SK-N-SH (cell line): ENCODE measurements around the gene RAMACL. TPM values are rescaled to one million over a fixed set of nuclear protein-coding genes. Genes with fewer than 3 reads are reported as not detected.

ENCODE experiments used
- CTCF ChIA-PET: fragments of 300-600, 350-600 bp; formaldehyde crosslinking; extraction: SDS; loops from one replicate; lab custom pipeline; 2021; lab: Yijun Ruan, JAX
- POLR2A ChIA-PET: fragments of 350-600 bp; sonication (Branson Sonifier 250); formaldehyde crosslinking; extraction: SDS; loops from one replicate; lab custom pipeline; 2020; ENCODE audit warnings: antibody characterized with exemption, inconsistent platforms; lab: Yijun Ruan, JAX
- DNase-seq: peaks from one replicate; pipeline ENCODE4 v3.0.0; 2012
- H2AFZ ChIP-seq: fragments of 200-600 bp; sonication (generic); 2 replicates; pipeline ENCODE4 v1.8.1; 2016; ENCODE audit warnings: antibody characterized with exemption, mild to moderate bottlenecking, low read depth
- H3F3A ChIP-seq: fragments of 200-600 bp; sonication (generic); replicated peaks from 2 replicates; pipeline ENCODE3; 2016; ENCODE audit warnings: antibody characterized with exemption, mild to moderate bottlenecking; ENCODE audit not compliant: insufficient read depth
- H3K27ac ChIP-seq, 2 experiments: fragments of 200-500 bp in 1 of 2; fragments of 200-600 bp in 1 of 2; sonication (Bioruptor generic) in 1 of 2; sonication (generic), shearing (Covaris generic) in 1 of 2; 2 replicates each; pipeline versions ENCODE4 v1.5.1 to v1.6.1; 2014 to 2016; ENCODE audit warnings: low read depth in 2 of 2, inconsistent platforms in 1 of 2, low read length in 1 of 2, mild to moderate bottlenecking in 1 of 2, mixed read lengths in 1 of 2
- H3K27me3 ChIP-seq: fragments of 200-600 bp; sonication (generic), shearing (Covaris generic); 2 replicates; pipeline ENCODE4 v1.6.1; 2016; ENCODE audit warnings: mixed run types; ENCODE audit not compliant: insufficient read depth
- H3K36me3 ChIP-seq, 2 experiments: fragments of 200-500 bp in 1 of 2; fragments of 200-600 bp in 1 of 2; sonication (Bioruptor generic) in 1 of 2; sonication (generic) in 1 of 2; replicated peaks in 1 of 2; 2 replicates each; pipeline versions ENCODE3 to v1.5.1; 2014 to 2016; ENCODE audit warnings: low read length in 1 of 2, mild to moderate bottlenecking in 1 of 2; ENCODE audit not compliant: insufficient read depth in 2 of 2, control insufficient read depth in 1 of 2
- H3K4me1 ChIP-seq, 2 experiments: fragments of 200-500 bp in 1 of 2; fragments of 200-600 bp in 1 of 2; sonication (Bioruptor generic) in 1 of 2; sonication (generic), shearing (Covaris generic) in 1 of 2; 2 replicates each; pipeline versions ENCODE4 v1.5.1 to v1.6.1; 2014 to 2016; ENCODE audit warnings: low read depth in 1 of 2, low read length in 1 of 2, mixed run types in 1 of 2; ENCODE audit not compliant: insufficient read depth in 2 of 2, control insufficient read depth in 1 of 2
- H3K4me2 ChIP-seq: fragments of 200-600 bp; sonication (generic), shearing (Covaris generic); 2 replicates; pipeline ENCODE4 v1.6.1; 2017; ENCODE audit warnings: mixed run types
- H3K4me3 ChIP-seq, 2 experiments: fragments of 200-500 bp in 1 of 2; fragments of 200-600 bp in 1 of 2; sonication (Bioruptor generic) in 1 of 2; sonication (generic), shearing (Covaris generic) in 1 of 2; 2 replicates each; pipeline versions ENCODE4 v1.5.1 to v1.8.1; 2014 to 2016; ENCODE audit warnings: low read depth in 2 of 2, inconsistent platforms in 1 of 2, low read length in 1 of 2, mild to moderate bottlenecking in 1 of 2, mixed read lengths in 1 of 2, moderate library complexity in 1 of 2
- H3K79me2 ChIP-seq: fragments of 200-600 bp; sonication (generic); 2 replicates; pipeline ENCODE4 v1.8.1; 2017; ENCODE audit warnings: mild to moderate bottlenecking; ENCODE audit not compliant: insufficient read depth
- H3K9ac ChIP-seq: fragments of 200-600 bp; sonication (generic); 2 replicates; pipeline ENCODE4 v1.6.1; 2017; ENCODE audit warnings: mixed run types
- H3K9me2 ChIP-seq: fragments of 200-600 bp; sonication (generic); 2 replicates; pipeline ENCODE4 v1.6.1; 2017; ENCODE audit warnings: mixed run types
- H3K9me3 ChIP-seq: fragments of 200-600 bp; sonication (generic); 2 replicates; pipeline ENCODE4 v1.6.1; 2017; ENCODE audit warnings: mixed run types, mild to moderate bottlenecking, moderate library complexity
- H4K20me1 ChIP-seq: fragments of 200-600 bp; sonication (generic); 2 replicates; pipeline ENCODE4 v1.6.1; 2017; ENCODE audit warnings: mild to moderate bottlenecking, mixed run types; ENCODE audit not compliant: insufficient read depth
- CHD2 ChIP-seq: fragments of 150-350 bp; IDR thresholded peaks from 2 replicates; pipeline ENCODE4 v1.6.1; 2018; ENCODE audit warnings: low read length; ENCODE audit not compliant: partially characterized antibody
- ELF1 ChIP-seq: IDR thresholded peaks from 2 replicates; pipeline ENCODE4 v1.4.0; 2012
- EZH2phosphoT487 ChIP-seq: fragments of 200-600 bp; sonication (generic); IDR thresholded peaks from 2 replicates; pipeline ENCODE4 v1.6.1; 2017; ENCODE audit warnings: low read depth, mixed run types, mild to moderate bottlenecking, antibody characterized with exemption, moderate library complexity, borderline replicate concordance
- GATA2 ChIP-seq: sonication (generic); formaldehyde crosslinking; IDR thresholded peaks from 2 replicates; pipeline ENCODE4 v1.5.0; 2020; ENCODE audit warnings: mild to moderate bottlenecking, missing genetic modification reagents
- JUND ChIP-seq: IDR thresholded peaks from 2 replicates; pipeline ENCODE4 v1.4.0; 2012
- MAX ChIP-seq: IDR thresholded peaks from 2 replicates; pipeline ENCODE4 v1.4.0; 2012; ENCODE audit warnings: low read depth
- MEF2A ChIP-seq: IDR thresholded peaks from 2 replicates; pipeline ENCODE4 v1.4.0; 2012; ENCODE audit warnings: low read depth, borderline replicate concordance
- MXI1 ChIP-seq: IDR thresholded peaks from 2 replicates; pipeline ENCODE4 v1.6.1; 2012; ENCODE audit warnings: mild to moderate bottlenecking, low read depth, low read length, improper control_type of control experiment
- NRF1 ChIP-seq: IDR thresholded peaks from 2 replicates; pipeline ENCODE4 v1.6.1; 2012; ENCODE audit warnings: low read depth, mild to moderate bottlenecking, low read length
- POLR2AphosphoS5 ChIP-seq: IDR thresholded peaks from 2 replicates; pipeline ENCODE4 v1.6.1; 2012; ENCODE audit warnings: low read depth, low read length
- RAD21 ChIP-seq: IDR thresholded peaks from 2 replicates; pipeline ENCODE4 v1.6.1; 2012; ENCODE audit warnings: mild to moderate bottlenecking, low read length
- RCOR1 ChIP-seq: fragments of 150-350 bp; IDR thresholded peaks from 2 replicates; pipeline ENCODE4 v1.6.1; 2017; ENCODE audit warnings: antibody characterized with exemption, low read length
- REST ChIP-seq: IDR thresholded peaks from 2 replicates; pipeline ENCODE4 v1.6.1; 2012; ENCODE audit warnings: mild to moderate bottlenecking, low read depth, low read length, moderate library complexity
- RXRA ChIP-seq: IDR thresholded peaks from 2 replicates; pipeline ENCODE4 v1.4.0; 2012; ENCODE audit warnings: low read depth, mild to moderate bottlenecking, borderline replicate concordance
- TAF1 ChIP-seq: IDR thresholded peaks from 2 replicates; pipeline ENCODE4 v1.6.1; 2012; ENCODE audit warnings: low read depth, mild to moderate bottlenecking, low read length, moderate library complexity, borderline replicate concordance
- TEAD4 ChIP-seq: IDR thresholded peaks from 2 replicates; pipeline ENCODE4 v1.4.0; 2012; ENCODE audit warnings: mild to moderate bottlenecking, borderline replicate concordance; ENCODE audit not compliant: insufficient read depth
- USF2 ChIP-seq: fragments of 150-350 bp; IDR thresholded peaks from 2 replicates; pipeline ENCODE4 v1.6.1; 2017; ENCODE audit warnings: antibody characterized with exemption, low read length, low read depth, borderline replicate concordance
- WGBS: methylation state at CpG from one replicate; pipeline ENCODE4 v1.1.6; 2017; ENCODE audit warnings: low lambda C conversion rate; 5-methylcytosine and 5-hydroxymethylcytosine counted together
- polyA plus RNA-seq, 3 experiments: library from polyadenylated mRNA; depleted of rRNA; stranded (reverse); fragments of >200 nt; gene quantifications; 2 replicates each; pipeline ENCODE4 v1.2.3, GENCODE V29; 2012
- TF ChIP-seq, protein P1 (sequence below): IDR thresholded peaks from 2 replicates; pipeline ENCODE4; 2012
- TF ChIP-seq, protein P2 (sequence below): IDR thresholded peaks from 2 replicates; pipeline ENCODE4 v1.4.0; 2012; ENCODE audit warnings: low read depth, borderline replicate concordance

The RAMACL gene
- polyA plus RNA-seq, 1 of the 3 experiments (the other 2 are of a cell fraction) = 0.10 TPM

DNA sequence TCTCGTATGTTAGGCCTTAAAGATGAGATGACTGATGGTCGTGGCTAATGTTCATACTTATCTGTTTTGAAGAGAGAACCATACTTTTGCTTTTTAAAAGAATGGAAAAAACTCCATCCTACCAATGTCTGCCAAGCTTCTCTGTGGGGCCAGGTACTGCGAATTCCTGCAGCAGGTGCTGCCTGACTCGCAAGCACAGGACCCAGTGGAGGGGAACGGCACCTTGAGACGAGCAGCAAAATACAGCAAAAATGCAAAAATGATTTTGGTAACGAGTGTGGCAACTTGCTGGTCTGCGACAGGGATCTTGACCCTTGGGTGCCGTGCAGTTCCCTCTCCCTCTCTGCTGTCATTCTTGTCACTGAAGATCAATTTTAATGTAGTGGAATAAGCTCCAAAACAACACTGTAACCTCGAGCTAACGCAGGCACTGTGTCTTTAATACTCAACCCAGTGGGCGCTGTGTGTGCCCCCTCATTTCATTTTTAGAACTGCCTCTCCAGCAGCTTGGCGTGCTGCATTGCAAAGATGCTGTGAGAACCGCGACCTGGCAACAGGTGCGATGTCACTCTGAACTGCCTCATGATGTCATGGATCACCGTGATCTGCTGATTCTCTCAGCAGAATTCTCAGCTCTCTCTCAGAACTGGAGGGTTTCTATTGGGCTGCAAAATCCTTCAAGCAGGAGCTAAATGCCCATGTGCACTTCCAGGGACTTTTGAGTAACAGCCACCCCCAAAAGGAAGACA lies 51.6 kb downstream of the RAMACL start:
- ChIA-PET CTCF (interaction anchor here (1.0 to 1.1 kb wide), 2 partner anchors 8 to 20 kb away, joined by 3 read pairs; no protein-coding TSS in a partner anchor), POLR2A (no interaction called here)
- Histone ChIP-seq H3K4me1 (no peaks in the 10 kb centered on the region; a peak in 1 of 4 replicates), H3K4me2 (no peak overlapping the region), H3K9me3 (no peaks in the 10 kb centered on the region), H4K20me1 (no peaks in the 10 kb centered on the region), H3K27me3 (no peaks in the 10 kb centered on the region), H3K4me3 (no peak overlapping the region), H3K79me2 (no peaks in the 10 kb centered on the region), H3K9ac (no peak overlapping the region), H3K36me3 (peaks cover 14 to 85% of the 10 kb centered on the region in 2 experiments), H3K9me2 (no peaks in the 10 kb centered on the region), H3F3A (no peaks in the 10 kb centered on the region), H2AFZ (no peak overlapping the region), H3K27ac (no peak overlapping the region)
- no peak for TF ChIP-seq RAD21
- no peak for TF ChIP-seq ELF1
- no peak for TF ChIP-seq REST
- TF ChIP-seq RCOR1 = no peak
- no peak for TF ChIP-seq CHD2
- TF ChIP-seq JUND = no peak
- TF ChIP-seq MEF2A = no peak
- no peak for TF ChIP-seq USF2
- TF ChIP-seq EZH2phosphoT487 = no peak
- no peak for TF ChIP-seq POLR2AphosphoS5
- TF ChIP-seq, protein P1, sequence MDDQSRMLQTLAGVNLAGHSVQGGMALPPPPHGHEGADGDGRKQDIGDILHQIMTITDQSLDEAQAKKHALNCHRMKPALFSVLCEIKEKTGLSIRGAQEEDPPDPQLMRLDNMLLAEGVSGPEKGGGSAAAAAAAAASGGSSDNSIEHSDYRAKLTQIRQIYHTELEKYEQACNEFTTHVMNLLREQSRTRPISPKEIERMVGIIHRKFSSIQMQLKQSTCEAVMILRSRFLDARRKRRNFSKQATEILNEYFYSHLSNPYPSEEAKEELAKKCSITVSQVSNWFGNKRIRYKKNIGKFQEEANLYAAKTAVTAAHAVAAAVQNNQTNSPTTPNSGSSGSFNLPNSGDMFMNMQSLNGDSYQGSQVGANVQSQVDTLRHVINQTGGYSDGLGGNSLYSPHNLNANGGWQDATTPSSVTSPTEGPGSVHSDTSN = no peak
- TF ChIP-seq TEAD4 = no peak
- no peak for TF ChIP-seq RXRA
- no peak for TF ChIP-seq GATA2
- TF ChIP-seq, protein P2, sequence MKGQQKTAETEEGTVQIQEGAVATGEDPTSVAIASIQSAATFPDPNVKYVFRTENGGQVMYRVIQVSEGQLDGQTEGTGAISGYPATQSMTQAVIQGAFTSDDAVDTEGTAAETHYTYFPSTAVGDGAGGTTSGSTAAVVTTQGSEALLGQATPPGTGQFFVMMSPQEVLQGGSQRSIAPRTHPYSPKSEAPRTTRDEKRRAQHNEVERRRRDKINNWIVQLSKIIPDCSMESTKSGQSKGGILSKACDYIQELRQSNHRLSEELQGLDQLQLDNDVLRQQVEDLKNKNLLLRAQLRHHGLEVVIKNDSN = no peak
- no peak for TF ChIP-seq MAX
- no peak for TF ChIP-seq NRF1
- no peak for TF ChIP-seq TAF1
- no peak for TF ChIP-seq MXI1
- no peak for DNase-seq
- WGBS = 92% methylated on average over 17 of the region's 17 CpGs
